ENCODE measurements around the gene ADCY2. TPM values are rescaled to one million over a fixed set of nuclear protein-coding genes. Genes with fewer than 3 reads are reported as not detected.

ADCY2 gene
- total RNA-seq, 2 experiments from 2014 or later: not detected

GRCh38 chr5:7749626-7750025 is 353.7 kb downstream of the ADCY2 start:
- H3K9me2 ChIP-seq (ENCODE audit: insufficient read depth, low read length): no peaks in the 10 kb centered on the region
- no peak overlapping the region for H3K27ac ChIP-seq (ENCODE audit: low read depth, low read length, poor library complexity, severe bottlenecking)
- H2AFZ ChIP-seq (ENCODE audit: low read length): no peak overlapping the region
- no peaks in the 10 kb centered on the region for H3K4me1 ChIP-seq (ENCODE audit: insufficient read depth, low read length, poor library complexity, severe bottlenecking)
- H3K36me3 ChIP-seq (ENCODE audit: insufficient read depth, low read length): no peaks in the 10 kb centered on the region
- no peak overlapping the region for H3K4me3 ChIP-seq (ENCODE audit: low read depth, low read length, poor library complexity, severe bottlenecking)
- no peaks in the 10 kb centered on the region for H3K79me2 ChIP-seq (ENCODE audit: insufficient read depth, low read depth, low read length)
- no peak for DNase-seq (ENCODE audit: low spot score)
- no peak overlapping the region for H3K4me2 ChIP-seq (ENCODE audit: low read length)
- no peaks in the 10 kb centered on the region for H4K20me1 ChIP-seq (ENCODE audit: insufficient read depth, low read length)
- POLR2A ChIA-PET: no interaction called here
- TF ChIP-seq CTCF (conservative IDR thresholded peaks at IDR 0.05; ENCODE audit: low read length) (no peak), EZH2phosphoT487 (IDR thresholded peaks at IDR 0.05; ENCODE audit: borderline replicate concordance, low read depth, low read length) (no peak)
- no TSS peak for BruUV-seq (replicated peaks)
- CTCF ChIA-PET (ENCODE audit: unreplicated experiment): no interaction called here
- intact Hi-C loops (cut with micrococcal nuclease; ENCODE audit: unreplicated experiment): no loop called here
- H3K9me3 ChIP-seq (ENCODE audit: low read length): no peaks in the 10 kb centered on the region

GRCh38 chr5:7751874-7752273 is 355.9 kb downstream of the ADCY2 start:
- TF ChIP-seq EZH2phosphoT487 (IDR thresholded peaks at IDR 0.05; ENCODE audit: borderline replicate concordance, low read depth, low read length) (no peak), CTCF (conservative IDR thresholded peaks at IDR 0.05; ENCODE audit: low read length) (no peak)
- DNase-seq (ENCODE audit: low spot score): no peak
- Histone ChIP-seq H3K27ac (ENCODE audit: low read depth, low read length, poor library complexity, severe bottlenecking) (no peak overlapping the region), H3K4me2 (ENCODE audit: low read length) (no peak overlapping the region), H2AFZ (ENCODE audit: low read length) (no peak overlapping the region), H3K36me3 (ENCODE audit: insufficient read depth, low read length) (no peaks in the 10 kb centered on the region), H3K4me3 (ENCODE audit: low read depth, low read length, poor library complexity, severe bottlenecking) (no peak overlapping the region), H3K4me1 (ENCODE audit: insufficient read depth, low read length, poor library complexity, severe bottlenecking) (no peaks in the 10 kb centered on the region), H3K9me3 (ENCODE audit: low read length) (no peaks in the 10 kb centered on the region), H3K79me2 (ENCODE audit: insufficient read depth, low read depth, low read length) (no peaks in the 10 kb centered on the region), H4K20me1 (ENCODE audit: insufficient read depth, low read length) (no peaks in the 10 kb centered on the region), H3K9me2 (ENCODE audit: insufficient read depth, low read length) (no peaks in the 10 kb centered on the region)
- BruUV-seq (replicated peaks): no TSS peak
- POLR2A ChIA-PET: interaction anchor here (0.7 kb wide), 2 partner anchors 15 to 24 kb away, joined by 3 read pairs; no protein-coding TSS in a partner anchor
- CTCF ChIA-PET (ENCODE audit: unreplicated experiment): no interaction called here
- intact Hi-C loops (cut with micrococcal nuclease; ENCODE audit: unreplicated experiment): no loop called here

GRCh38 chr5:7753181-7753580 is 357.2 kb downstream of the ADCY2 start:
- no peak for TF ChIP-seq EZH2phosphoT487 (IDR thresholded peaks at IDR 0.05; ENCODE audit: borderline replicate concordance, low read depth, low read length)
- TF ChIP-seq CTCF (conservative IDR thresholded peaks at IDR 0.05; ENCODE audit: low read length): no peak
- H3K4me1 ChIP-seq (ENCODE audit: insufficient read depth, low read length, poor library complexity, severe bottlenecking): no peaks in the 10 kb centered on the region
- no peaks in the 10 kb centered on the region for H3K79me2 ChIP-seq (ENCODE audit: insufficient read depth, low read depth, low read length)
- BruUV-seq (replicated peaks): no TSS peak
- DNase-seq (ENCODE audit: low spot score): no peak
- H3K27ac ChIP-seq (ENCODE audit: low read depth, low read length, poor library complexity, severe bottlenecking): no peak overlapping the region
- no peaks in the 10 kb centered on the region for H3K36me3 ChIP-seq (ENCODE audit: insufficient read depth, low read length)
- H2AFZ ChIP-seq (ENCODE audit: low read length): no peak overlapping the region
- ChIA-PET POLR2A (interaction anchor here (0.7 kb wide), 1 partner anchor 420 kb away, joined by 3 read pairs; no protein-coding TSS in a partner anchor), CTCF (ENCODE audit: unreplicated experiment) (no interaction called here)
- intact Hi-C loops (cut with micrococcal nuclease; ENCODE audit: unreplicated experiment): no loop called here
- no peaks in the 10 kb centered on the region for H4K20me1 ChIP-seq (ENCODE audit: insufficient read depth, low read length)
- no peaks in the 10 kb centered on the region for H3K9me3 ChIP-seq (ENCODE audit: low read length)
- H3K9me2 ChIP-seq (ENCODE audit: insufficient read depth, low read length): no peaks in the 10 kb centered on the region
- no peak overlapping the region for H3K4me3 ChIP-seq (ENCODE audit: low read depth, low read length, poor library complexity, severe bottlenecking)
- no peak overlapping the region for H3K4me2 ChIP-seq (ENCODE audit: low read length)

All from OCI-LY7 (cell line).